Glomerular visceral epithelial cell (primary cell): Measurements from ENCODE around the gene USP48.
"Not testable (repeated sequence)": the region's sequence is repeated elsewhere in the genome, so short reads cannot be mapped to it uniquely, and the experiment has no call there.

ENCODE experiments used
- DNase-seq: peaks from one replicate; pipeline ENCODE4 v3.0.0-alpha.2; 2016; ENCODE audit errors: extremely low spot score

The USP48 gene

GRCh38 chr1:21782868-21783678 lies at the start of gene USP48:
Gene USP48, minus strand, starts transcription at chr1:21783149. Its CDS starts 192 bp downstream, at chr1:21782957.
- peak; percentile 96 for DNase-seq

GRCh38 chr1:21831454-21831970 lies 48.6 kb upstream of the USP48 start:
- DNase-seq = no peak

- no peak for DNase-seq
Observed at GRCh38 chr1:21830792-21831453, 48.0 kb upstream of the USP48 start.

- no peak for DNase-seq
Observed at GRCh38 chr1:21829294-21829693, 46.3 kb upstream of the USP48 start.

GRCh38 chr1:21828506-21829210 lies 45.7 kb upstream of the USP48 start:
- no peak for DNase-seq

GRCh38 chr1:21828075-21828474 lies 45.1 kb upstream of the USP48 start:
- no peak for DNase-seq

- DNase-seq = no peak
Observed at GRCh38 chr1:21827141-21827679, 44.3 kb upstream of the USP48 start.

- not testable (repeated sequence) for DNase-seq
Observed at GRCh38 chr1:21826694-21827093, 43.7 kb upstream of the USP48 start.

GRCh38 chr1:21825393-21825792 lies 42.4 kb upstream of the USP48 start:
- no peak for DNase-seq

GRCh38 chr1:21824926-21825325 lies 42.0 kb upstream of the USP48 start:
- DNase-seq = no peak

GRCh38 chr1:21823980-21824702 lies 41.2 kb upstream of the USP48 start:
- DNase-seq = no peak

GRCh38 chr1:21823206-21823979 lies 40.4 kb upstream of the USP48 start:
- DNase-seq = no peak

GRCh38 chr1:21822349-21822748 lies 39.4 kb upstream of the USP48 start:
- DNase-seq = no peak

- no peak for DNase-seq
Observed at GRCh38 chr1:21821385-21822019, 38.6 kb upstream of the USP48 start.

GRCh38 chr1:21820597-21821232 lies 37.8 kb upstream of the USP48 start:
- no peak for DNase-seq

- DNase-seq = peak; percentile 37
Observed at GRCh38 chr1:21818656-21819055, 35.7 kb upstream of the USP48 start.

- DNase-seq = peak; percentile 77
Observed at GRCh38 chr1:21816602-21817302, 33.8 kb upstream of the USP48 start.

GRCh38 chr1:21815724-21816321 lies 32.9 kb upstream of the USP48 start:
- no peak for DNase-seq
